DND-41 (cell line): Measurements from ENCODE around the gene MEN1.

ENCODE experiments used
- ATAC-seq: fragments of 200-7000 bp; cut with Tn5 transposase; 3 replicates; pipeline ENCODE4 v1.9.1; 2021; ENCODE audit warnings: low read depth; ENCODE audit not compliant: insufficient read depth
- DNase-seq: peaks from one replicate; pipeline ENCODE4 v3.0.0-alpha.2; 2020
- H2AFZ ChIP-seq: 2 replicates; pipeline ENCODE4 v1.6.0; 2012; ENCODE audit warnings: low read depth, low read length
- H3K27ac ChIP-seq: 2 replicates; pipeline ENCODE4 v1.5.1; 2012; ENCODE audit warnings: low read length, inconsistent platforms
- H3K27me3 ChIP-seq: fragments of 200-600 bp; sonication (generic); 2 replicates; pipeline ENCODE4 v1.6.0; 2012; ENCODE audit warnings: low read length, mild to moderate bottlenecking, inconsistent platforms; ENCODE audit not compliant: insufficient read depth, poor library complexity
- H3K36me3 ChIP-seq: 2 replicates; pipeline ENCODE4 v1.5.1; 2012; ENCODE audit warnings: low read length, inconsistent platforms; ENCODE audit not compliant: insufficient read depth
- H3K4me1 ChIP-seq: 2 replicates; pipeline ENCODE4 v1.5.1; 2012; ENCODE audit warnings: mild to moderate bottlenecking, low read length; ENCODE audit not compliant: insufficient read depth
- H3K4me2 ChIP-seq: 2 replicates; pipeline ENCODE4 v1.6.0; 2012; ENCODE audit warnings: mild to moderate bottlenecking, moderate library complexity, low read length, inconsistent platforms; ENCODE audit not compliant: insufficient read depth
- H3K4me3 ChIP-seq, 2 experiments: fragments of 200-600 bp in 1 of 2; shearing (Covaris generic) in 1 of 2; 2 replicates each; pipeline ENCODE4 v1.5.1; 2012 to 2016; ENCODE audit warnings: inconsistent platforms in 2 of 2, low read length in 2 of 2, mild to moderate bottlenecking in 2 of 2, low read depth in 1 of 2, moderate library complexity in 1 of 2
- H3K79me2 ChIP-seq: 2 replicates; pipeline ENCODE4 v1.6.0; 2012; ENCODE audit warnings: low read length, inconsistent platforms; ENCODE audit not compliant: insufficient read depth
- H3K9ac ChIP-seq: 2 replicates; pipeline ENCODE4 v1.6.0; 2012; ENCODE audit warnings: low read depth, mild to moderate bottlenecking, inconsistent platforms, low read length, moderate library complexity
- H3K9me3 ChIP-seq: 2 replicates; pipeline ENCODE4 v1.5.1; 2012; ENCODE audit warnings: low read length, moderate library complexity, mild to moderate bottlenecking, inconsistent platforms; ENCODE audit not compliant: insufficient read depth, severe bottlenecking
- H4K20me1 ChIP-seq: 2 replicates; pipeline ENCODE4 v1.6.0; 2012; ENCODE audit warnings: low read length; ENCODE audit not compliant: insufficient read depth
- EZH2 ChIP-seq: IDR thresholded peaks from 3 replicates; pipeline ENCODE4 v1.6.1; 2012; ENCODE audit warnings: borderline replicate concordance, low read depth, mild to moderate bottlenecking, moderate library complexity, low read length, inconsistent platforms; ENCODE audit not compliant: severe bottlenecking
- TF ChIP-seq, protein P1 (sequence below): IDR thresholded peaks from 2 replicates; pipeline ENCODE4 v1.5.1; 2012; ENCODE audit warnings: borderline replicate concordance, low read length, moderate library complexity, mild to moderate bottlenecking; ENCODE audit not compliant: poor library complexity, severe bottlenecking; ENCODE audit errors: extremely low read depth

Gene MEN1

DNA sequence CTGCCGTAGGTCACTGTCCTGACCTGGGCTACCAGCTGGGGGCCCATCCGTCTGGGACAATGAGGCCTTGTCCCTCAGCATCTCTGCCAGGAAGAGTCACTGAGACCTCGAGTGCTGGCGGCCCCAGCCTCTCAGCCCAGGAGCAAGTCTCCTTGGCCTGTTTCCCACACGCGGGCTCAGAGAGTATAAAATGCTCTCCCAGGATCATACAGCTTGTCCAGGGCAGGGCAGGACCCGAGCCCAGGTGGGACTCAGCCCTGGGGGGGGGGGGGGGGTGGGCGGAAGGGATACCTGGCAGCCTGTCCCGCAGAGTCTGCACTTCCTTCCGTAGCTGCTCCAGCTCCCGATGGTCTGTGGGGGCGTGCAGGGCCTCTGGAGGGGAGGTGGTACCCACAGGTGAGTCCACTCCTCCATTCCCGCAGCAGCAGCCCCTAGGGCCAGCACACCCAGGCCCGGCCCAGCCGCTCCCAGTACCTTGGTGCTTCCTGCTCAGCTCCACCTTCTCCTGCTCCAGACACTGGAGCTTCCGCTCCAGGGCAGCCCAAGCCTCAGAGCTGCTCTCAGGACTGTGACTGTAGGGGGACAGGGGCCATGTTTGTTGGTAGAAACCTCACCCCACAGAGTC, 26.2 kb upstream of the MEN1 start:
- no peaks in the 10 kb centered on the region for H3K36me3 ChIP-seq
- no peak overlapping the region for H3K4me2 ChIP-seq

DNA sequence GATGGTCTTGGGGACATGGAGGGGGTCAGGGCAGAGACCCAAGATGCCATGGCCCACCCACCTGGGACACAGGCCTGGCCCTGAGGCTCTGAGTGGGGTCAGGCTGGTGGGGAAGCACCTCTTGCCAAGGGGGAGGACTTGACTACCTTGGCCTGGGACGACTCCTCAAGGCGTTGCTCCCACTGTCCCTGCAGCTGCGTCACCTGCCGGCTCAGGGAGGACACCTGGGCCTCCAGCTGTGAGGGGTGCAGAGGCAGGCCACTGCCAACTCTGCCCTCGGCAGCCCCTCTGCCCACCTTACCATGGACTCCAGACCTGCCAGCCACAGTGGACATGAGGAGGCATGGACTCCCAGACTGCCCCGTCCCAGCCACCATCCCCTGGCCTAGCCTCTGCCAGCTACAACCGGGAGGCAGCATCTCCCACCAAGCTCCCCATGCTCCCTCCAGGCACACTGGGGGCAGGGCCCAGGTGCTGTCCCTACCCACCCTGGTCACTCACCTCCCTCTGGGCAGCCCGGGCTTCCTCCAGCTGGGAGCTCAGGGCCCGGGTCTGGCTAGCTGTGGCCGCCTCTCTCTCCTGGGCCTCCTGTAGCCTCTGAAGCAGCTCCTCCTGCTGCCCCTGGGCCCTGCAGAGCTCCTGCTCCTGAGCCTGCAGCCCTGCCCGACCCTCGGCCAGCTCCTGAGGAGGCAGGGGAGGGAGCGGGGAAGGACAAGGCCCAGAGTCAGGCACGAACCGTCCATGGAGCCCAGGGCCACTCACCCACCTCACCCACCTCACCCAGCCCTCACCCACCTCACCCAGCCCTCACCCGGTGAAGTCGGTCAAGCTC, 25.5 kb upstream of the MEN1 start:
- Histone ChIP-seq H2AFZ (no peak overlapping the region), H3K27ac (no peak overlapping the region), H3K4me1 (no peaks in the 10 kb centered on the region), H3K4me2 (no peak overlapping the region), H3K27me3 (no peaks in the 10 kb centered on the region), H3K9me3 (no peaks in the 10 kb centered on the region), H4K20me1 (no peaks in the 10 kb centered on the region), H3K36me3 (no peaks in the 10 kb centered on the region), H3K9ac (no peak overlapping the region), H3K4me3 (no peak overlapping the region), H3K79me2 (no peaks in the 10 kb centered on the region)
- no peak for TF ChIP-seq EZH2
- ATAC-seq = no peak
- DNase-seq = no peak

More for the DNA sequence above, 26.2 kb upstream of the MEN1 start:
- Histone ChIP-seq H3K27me3 (no peaks in the 10 kb centered on the region), H3K4me1 (no peaks in the 10 kb centered on the region), H4K20me1 (no peaks in the 10 kb centered on the region), H3K4me3 (no peak overlapping the region), H2AFZ (no peak overlapping the region), H3K79me2 (no peaks in the 10 kb centered on the region), H3K9me3 (no peaks in the 10 kb centered on the region), H3K27ac (no peak overlapping the region), H3K9ac (no peak overlapping the region)
- ATAC-seq (no peak), DNase-seq (no peak)
- TF ChIP-seq, protein P1, sequence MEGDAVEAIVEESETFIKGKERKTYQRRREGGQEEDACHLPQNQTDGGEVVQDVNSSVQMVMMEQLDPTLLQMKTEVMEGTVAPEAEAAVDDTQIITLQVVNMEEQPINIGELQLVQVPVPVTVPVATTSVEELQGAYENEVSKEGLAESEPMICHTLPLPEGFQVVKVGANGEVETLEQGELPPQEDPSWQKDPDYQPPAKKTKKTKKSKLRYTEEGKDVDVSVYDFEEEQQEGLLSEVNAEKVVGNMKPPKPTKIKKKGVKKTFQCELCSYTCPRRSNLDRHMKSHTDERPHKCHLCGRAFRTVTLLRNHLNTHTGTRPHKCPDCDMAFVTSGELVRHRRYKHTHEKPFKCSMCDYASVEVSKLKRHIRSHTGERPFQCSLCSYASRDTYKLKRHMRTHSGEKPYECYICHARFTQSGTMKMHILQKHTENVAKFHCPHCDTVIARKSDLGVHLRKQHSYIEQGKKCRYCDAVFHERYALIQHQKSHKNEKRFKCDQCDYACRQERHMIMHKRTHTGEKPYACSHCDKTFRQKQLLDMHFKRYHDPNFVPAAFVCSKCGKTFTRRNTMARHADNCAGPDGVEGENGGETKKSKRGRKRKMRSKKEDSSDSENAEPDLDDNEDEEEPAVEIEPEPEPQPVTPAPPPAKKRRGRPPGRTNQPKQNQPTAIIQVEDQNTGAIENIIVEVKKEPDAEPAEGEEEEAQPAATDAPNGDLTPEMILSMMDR = no peak
- TF ChIP-seq EZH2 = no peak

DNA sequence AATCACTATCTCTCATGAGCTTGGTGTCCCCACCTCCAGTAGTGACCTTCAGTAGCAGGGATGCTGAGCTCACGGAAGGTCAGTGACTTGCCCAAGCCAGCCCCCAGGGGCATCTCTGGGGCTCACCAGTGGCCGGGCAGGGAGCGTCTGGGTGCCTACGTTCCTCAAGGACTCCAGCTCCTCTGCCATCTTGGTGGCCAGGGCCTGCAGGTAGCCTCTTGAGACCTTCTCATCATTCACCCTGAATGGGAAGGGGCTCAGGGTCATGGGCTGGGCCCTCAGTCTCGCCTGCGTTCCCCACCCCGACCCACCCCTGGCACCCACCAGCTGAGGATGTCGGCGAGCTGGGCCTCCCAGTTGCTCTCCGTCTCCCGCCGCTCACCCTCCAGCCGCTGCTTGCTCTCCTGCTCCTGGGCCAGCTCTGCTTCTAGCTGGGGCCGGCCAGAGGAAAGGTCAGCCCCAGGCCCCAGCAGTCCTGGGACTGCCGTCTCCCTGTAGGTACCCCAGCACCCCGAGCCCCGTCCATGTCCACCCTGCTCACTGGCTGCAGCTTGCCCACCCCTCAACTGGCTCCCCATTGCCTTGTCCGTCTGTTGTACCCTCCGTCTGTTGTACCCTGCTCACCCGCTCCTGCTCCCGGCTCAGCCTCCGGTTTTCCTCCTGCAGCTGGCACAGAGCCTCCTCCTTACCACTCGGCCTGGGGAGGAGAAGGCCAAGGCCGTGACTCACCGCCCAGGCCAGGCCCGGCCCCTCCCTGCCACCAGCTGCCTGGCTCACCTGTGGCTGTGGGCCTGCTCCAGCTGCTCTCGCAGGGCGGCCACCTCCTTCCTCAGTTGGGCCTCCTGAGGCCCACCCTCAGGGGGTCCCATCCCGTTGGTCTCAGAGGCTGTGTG, 24.6 kb upstream of the MEN1 start:
- no peak overlapping the region for H2AFZ ChIP-seq
- H3K4me2 ChIP-seq = no peak overlapping the region
- H3K4me3 ChIP-seq = no peak overlapping the region
- ATAC-seq (no peak), DNase-seq (no peak)
- H3K9ac ChIP-seq = no peak overlapping the region
- no peak overlapping the region for H3K27ac ChIP-seq
- H3K9me3 ChIP-seq = no peaks in the 10 kb centered on the region
- H4K20me1 ChIP-seq = no peaks in the 10 kb centered on the region
- H3K36me3 ChIP-seq = no peaks in the 10 kb centered on the region
- H3K79me2 ChIP-seq = no peaks in the 10 kb centered on the region
- no peak for TF ChIP-seq EZH2
- TF ChIP-seq, protein P1 = no peak
- H3K4me1 ChIP-seq = no peaks in the 10 kb centered on the region
- no peaks in the 10 kb centered on the region for H3K27me3 ChIP-seq
